Sciatic nerve (tissue), 2 donors: ENCODE data around the gene ITGA1. TPM values are rescaled to one million over a fixed set of nuclear protein-coding genes. Genes with fewer than 3 reads are reported as not detected.
A peak's percentile ranks its signal among the peaks of the same experiment; 100 is the strongest.
"Not testable (repeated sequence)": the region's sequence is repeated elsewhere in the genome, so short reads cannot be mapped to it uniquely, and the experiment has no call there.

Experiments used
- ATAC-seq: fragments of 200-7000 bp; cut with Tn5 transposase; one replicate; pipeline ENCODE4 v1.9.1; 2020; ENCODE audit warnings: mild to moderate bottlenecking, moderate library complexity
- DNase-seq: peaks from one replicate; pipeline ENCODE4 v3.0.0-alpha.2; 2020; ENCODE audit warnings: low spot score
- intact Hi-C: fragments of 100-400 bp; cut with DNase I; formaldehyde crosslinking; loops from one replicate; pipeline ENCODE4 v1.14.2; 2022
- total RNA-seq: library from RNA; stranded (reverse); fragmentation: NEBNext Ultra II Directional; extraction: Animal tissue kit (Norgen Biotek cat#: 25700); gene quantifications from one replicate; pipeline ENCODE4 v1.2.1, GENCODE V29; 2021
- donor health status: DM: no; HTN: no; CAD: no.
- donor health status: DM: no; HTN: no; CAD: no.

The ITGA1 gene
- total RNA-seq, 1 donor from 2014 or later = 104 TPM

GRCh38 chr5:52846182-52846842, 58.6 kb downstream of the ITGA1 start:
- ATAC-seq (no peak), DNase-seq (no peak)
- intact Hi-C loops = no loop called here

- intact Hi-C loops, DNase-seq, ATAC-seq: not testable (repeated sequence)
Measured at GRCh38 chr5:52848688-52849087, 61.0 kb downstream of the ITGA1 start.

- DNase-seq = no peak
- intact Hi-C loops = no loop called here
- ATAC-seq = no peak
Measured at GRCh38 chr5:52849544-52849943, 61.8 kb downstream of the ITGA1 start.

DNA sequence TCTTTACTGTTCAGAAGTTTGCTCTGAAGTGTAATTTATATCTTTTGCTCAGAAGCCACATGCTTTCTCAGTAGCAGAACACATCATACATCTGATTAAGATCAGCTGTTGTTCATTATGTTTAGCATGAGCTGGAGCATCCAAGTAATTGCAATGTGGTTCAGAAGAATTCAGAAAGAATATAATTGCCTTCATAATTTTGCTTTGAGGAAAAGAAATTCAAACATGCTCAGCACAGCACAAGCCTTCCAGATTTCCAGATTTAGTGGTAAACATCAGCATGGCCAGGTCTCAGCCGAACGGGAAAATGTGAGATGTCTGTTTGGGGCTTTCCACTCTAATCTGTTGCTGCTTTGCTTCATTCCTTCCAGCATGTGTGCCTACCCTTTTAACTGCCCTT, 65.9 kb downstream of the ITGA1 start:
- DNase-seq (no peak), ATAC-seq (no peak)
- intact Hi-C loops = no loop called here

- intact Hi-C loops = no loop called here
- DNase-seq (no peak), ATAC-seq (no peak)
Measured at GRCh38 chr5:52854301-52854700, 66.6 kb downstream of the ITGA1 start.

- no peak for ATAC-seq
- no peak for DNase-seq
- intact Hi-C loops = no loop called here
Measured at GRCh38 chr5:52854949-52855348, 67.2 kb downstream of the ITGA1 start.

DNA sequence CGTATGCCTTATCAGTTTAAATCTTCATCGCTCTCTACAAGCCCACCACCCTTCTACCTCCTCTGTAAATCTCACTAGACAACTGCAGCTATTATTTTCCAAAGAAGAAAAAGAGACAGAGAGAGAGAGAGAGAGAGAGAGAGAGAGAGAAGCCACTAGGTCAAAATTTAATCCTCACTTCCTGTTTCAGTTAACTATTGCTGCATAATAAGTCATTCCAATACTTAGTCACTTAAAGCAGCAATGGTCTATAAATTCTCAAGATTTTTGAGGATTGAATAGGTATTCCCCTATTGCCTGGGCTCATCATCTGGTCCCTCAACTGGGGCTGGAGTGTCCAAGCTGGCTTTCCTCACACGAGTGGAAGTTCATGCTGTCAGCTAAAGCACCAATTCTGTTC, 68.8 kb downstream of the ITGA1 start:
- ATAC-seq = no peak

GRCh38 chr5:52859628-52860027, 71.9 kb downstream of the ITGA1 start:
- intact Hi-C loops = no loop called here
- DNase-seq (no peak), ATAC-seq (no peak)

More for the DNA sequence above, 68.8 kb downstream of the ITGA1 start:
- intact Hi-C loops = no loop called here
- DNase-seq = no peak

DNA sequence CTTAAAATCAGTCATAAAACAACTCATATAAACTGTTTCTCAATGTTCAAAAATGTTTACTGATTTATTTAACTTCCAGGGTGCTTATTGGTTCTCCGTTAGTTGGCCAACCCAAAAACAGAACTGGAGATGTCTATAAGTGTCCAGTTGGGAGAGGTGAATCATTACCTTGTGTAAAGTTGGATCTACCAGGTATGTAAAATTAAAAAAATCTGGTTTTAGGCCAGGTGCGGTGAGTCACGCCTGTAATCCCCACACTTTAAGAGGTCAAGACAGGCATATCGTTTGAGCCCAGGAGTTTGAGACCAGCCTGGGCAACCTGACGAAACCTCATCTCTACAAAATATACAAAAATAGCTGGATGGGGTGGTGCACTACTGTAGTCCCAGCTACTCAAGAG, 73.7 kb downstream of the ITGA1 start:
- DNase-seq = no peak
- ATAC-seq = no peak
- intact Hi-C loops = no loop called here

DNA sequence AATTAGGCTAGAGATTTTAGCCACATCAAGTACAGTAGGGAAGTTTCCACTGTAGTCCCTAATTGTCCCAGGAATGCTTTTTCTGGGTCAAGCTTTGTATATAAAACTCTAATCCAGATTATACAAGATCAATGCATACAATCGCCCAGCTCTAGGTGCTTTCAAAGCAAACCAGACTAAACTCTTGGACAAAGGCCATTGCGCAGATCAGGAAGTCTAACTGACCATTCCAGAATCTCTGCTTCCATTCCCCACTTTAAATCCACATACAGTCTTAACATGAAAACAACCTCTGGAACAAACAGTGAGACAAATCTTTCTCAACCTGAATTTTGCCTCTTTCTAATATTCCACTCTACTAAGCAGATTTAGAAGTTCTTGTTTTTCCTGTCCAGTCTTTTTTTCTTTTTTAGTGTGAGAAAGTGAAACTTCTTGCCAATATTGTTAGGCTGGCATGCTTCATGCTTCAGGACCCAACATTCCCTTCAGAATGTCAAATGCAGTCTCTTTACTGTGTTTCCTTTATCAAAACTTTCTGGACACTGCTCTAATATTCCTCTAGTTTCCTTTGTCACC, 76.1 kb downstream of the ITGA1 start:
- ATAC-seq (no peak), DNase-seq (no peak)
- intact Hi-C loops = no loop called here

GRCh38 chr5:52864371-52864770, 76.7 kb downstream of the ITGA1 start:
- ATAC-seq = no peak
- intact Hi-C loops = no loop called here
- no peak for DNase-seq

DNA sequence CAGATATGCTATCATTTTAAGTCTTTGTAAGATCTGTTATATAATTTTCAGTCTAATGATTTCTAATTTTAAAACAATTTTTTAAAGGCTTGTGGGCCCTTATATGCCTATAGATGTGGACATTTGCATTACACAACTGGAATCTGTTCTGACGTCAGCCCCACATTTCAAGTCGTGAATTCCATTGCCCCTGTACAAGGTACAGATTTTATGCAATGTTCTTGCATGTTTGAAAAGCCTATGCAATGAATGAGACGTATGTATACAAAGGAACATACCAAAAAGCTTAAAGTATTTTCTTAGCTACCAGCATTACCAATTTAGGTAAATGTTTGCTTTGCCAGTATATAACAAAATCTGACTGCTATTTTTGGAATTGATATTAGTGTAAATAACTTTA, 77.2 kb downstream of the ITGA1 start:
- DNase-seq = no peak
- no peak for ATAC-seq
- intact Hi-C loops = no loop called here

- intact Hi-C loops, DNase-seq, ATAC-seq: not testable (repeated sequence)
Measured at GRCh38 chr5:52865991-52866390, 78.3 kb downstream of the ITGA1 start.

DNA sequence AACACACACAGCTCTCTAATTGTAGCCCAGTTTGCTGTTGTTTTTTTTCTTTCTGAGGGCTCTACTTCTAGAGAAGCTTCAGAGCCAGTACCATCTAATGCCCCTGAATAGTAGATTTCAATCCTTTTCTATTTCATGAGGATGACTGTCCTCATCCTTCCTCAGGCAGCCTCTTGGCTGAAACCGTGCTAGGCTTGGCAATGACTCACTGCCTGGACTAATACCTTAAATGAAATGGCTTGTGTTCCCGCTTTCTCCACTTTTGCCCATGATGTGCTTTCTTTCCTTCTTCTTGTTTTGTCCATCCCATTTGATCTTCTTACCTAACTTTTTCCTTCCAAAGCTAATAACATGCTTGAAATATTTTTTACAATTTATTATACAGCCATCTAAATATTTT, 80.1 kb downstream of the ITGA1 start:
- DNase-seq (no peak), ATAC-seq (no peak)
- intact Hi-C loops = no loop called here

DNA sequence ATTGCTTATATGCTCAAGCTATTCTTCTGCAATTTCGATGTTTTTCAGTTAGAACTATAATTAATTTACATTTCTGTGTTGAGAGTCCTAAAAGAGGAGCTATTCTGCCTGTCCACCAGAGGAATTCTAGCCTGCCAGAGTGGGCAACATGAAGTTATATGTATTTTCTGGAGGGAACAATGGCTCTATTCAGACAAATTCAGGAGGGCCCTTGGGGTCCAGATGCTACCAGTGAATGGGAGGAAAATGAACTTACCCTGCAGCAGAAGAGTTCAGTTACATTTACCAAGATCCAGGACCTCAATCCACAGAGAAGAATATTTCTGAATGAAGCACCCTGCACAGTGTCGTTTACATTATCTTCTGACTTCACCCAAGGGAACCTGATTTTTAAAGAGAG, 80.7 kb downstream of the ITGA1 start:
- no peak for DNase-seq
- intact Hi-C loops = no loop called here
- no peak for ATAC-seq

- intact Hi-C loops = no loop called here
- ATAC-seq (no peak), DNase-seq (no peak)
Measured at GRCh38 chr5:52869391-52869790, 81.7 kb downstream of the ITGA1 start.

DNA sequence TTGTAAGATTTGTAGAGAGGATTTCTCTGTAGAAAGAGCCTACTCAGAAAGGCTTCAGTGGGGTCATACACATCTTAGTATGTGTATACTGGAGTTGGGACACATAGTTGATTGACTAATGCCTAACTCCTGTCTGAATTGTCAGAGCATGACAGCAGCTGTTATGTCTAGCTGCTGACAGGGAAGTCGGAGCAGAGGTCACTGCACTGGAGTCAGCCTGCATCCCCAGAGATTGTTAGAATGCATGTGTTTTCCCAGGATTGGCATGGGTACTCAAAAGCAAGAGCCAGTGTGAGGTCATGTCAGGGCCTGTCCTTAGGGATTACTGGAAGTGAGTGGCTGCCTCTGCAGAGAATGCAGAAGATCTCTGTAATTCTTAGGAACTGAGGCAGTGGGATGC, 82.7 kb downstream of the ITGA1 start:
- intact Hi-C loops = no loop called here
- DNase-seq = no peak
- ATAC-seq = peak; percentile 71

DNA sequence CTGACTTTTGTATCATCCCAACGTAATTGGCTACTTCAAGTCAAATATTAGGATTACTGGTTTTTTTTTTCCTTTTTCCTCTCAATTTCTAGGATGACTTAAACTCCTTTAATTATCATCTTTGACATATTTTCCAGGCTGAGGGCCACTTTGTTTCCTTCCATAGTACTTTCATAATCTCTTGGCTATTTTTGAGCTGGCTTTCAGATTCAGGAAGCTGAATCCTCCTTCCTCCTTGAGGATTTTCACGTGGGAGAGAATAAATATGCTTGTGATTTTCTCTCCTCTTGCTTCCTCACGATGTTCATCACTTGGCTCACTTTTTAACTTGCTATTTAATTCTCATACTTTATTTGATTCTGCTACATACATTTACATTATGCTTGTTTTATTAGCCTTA, 88.1 kb downstream of the ITGA1 start:
- ATAC-seq = no peak
- no peak for DNase-seq
- intact Hi-C loops = no loop called here

GRCh38 chr5:52876456-52876855, 88.7 kb downstream of the ITGA1 start:
- DNase-seq (no peak), ATAC-seq (no peak)
- intact Hi-C loops = no loop called here

GRCh38 chr5:52878656-52879055, 90.9 kb downstream of the ITGA1 start:
- ATAC-seq (no peak), DNase-seq (no peak)
- intact Hi-C loops = no loop called here

- intact Hi-C loops = no loop called here
- DNase-seq (no peak), ATAC-seq (no peak)
Measured at GRCh38 chr5:52880541-52880940, 92.8 kb downstream of the ITGA1 start.
